Psoas muscle (tissue), 8 donors: ENCODE measurements around the gene GLRA1. TPM values are rescaled to one million over a fixed set of nuclear protein-coding genes. Genes with fewer than 3 reads are reported as not detected.
"Not testable (repeated sequence)": the region's sequence is repeated elsewhere in the genome, so short reads cannot be mapped to it uniquely, and the experiment has no call there.

Source experiments
- ATAC-seq, 4 donors: fragments of 200-7000 bp; cut with Tn5 transposase; one replicate each; pipeline ENCODE4 v1.9.1; 2020; ENCODE audit warnings: moderate library complexity in 3 of 4, mild to moderate bottlenecking in 2 of 4
- DNase-seq, 2 donors: peaks; one replicate each; pipeline ENCODE4 v3.0.0-alpha.2; 2020
- H3K27ac ChIP-seq: fragments of 200-600 bp; one replicate; pipeline ENCODE4 v1.8.0; 2022
- H3K27me3 ChIP-seq, 3 donors: fragments of 200-600 bp in 1 of 3; one replicate each; pipeline versions ENCODE4 v1.6.1 to v1.8.0; 2013 to 2022; ENCODE audit warnings: low read length in 2 of 3, mild to moderate bottlenecking in 2 of 3, moderate library complexity in 1 of 3; ENCODE audit not compliant: insufficient read depth in 3 of 3
- H3K36me3 ChIP-seq, 2 donors: fragments of 200-600 bp in 1 of 2; one replicate each; pipeline versions ENCODE4 v1.6.1 to v1.8.0; 2013 to 2022; ENCODE audit warnings: low read depth in 1 of 2, mild to moderate bottlenecking in 1 of 2, moderate library complexity in 1 of 2; ENCODE audit not compliant: insufficient read depth in 1 of 2
- H3K4me1 ChIP-seq: fragments of 200-600 bp; one replicate; pipeline ENCODE4 v1.8.0; 2022
- H3K4me3 ChIP-seq: fragments of 200-600 bp; one replicate; pipeline ENCODE4 v1.8.0; 2022; ENCODE audit warnings: mild to moderate bottlenecking
- H3K9me3 ChIP-seq: fragments of 200-600 bp; one replicate; pipeline ENCODE4 v1.8.0; 2022
- WGBS, 3 donors: extraction: QIAGEN DNeasy Blood & Tissue Kit; methylation state at CpG; one replicate each; pipeline versions ENCODE4 v1.1.6 to v1.1.7; 2013; 5-methylcytosine and 5-hydroxymethylcytosine counted together
- intact Hi-C, 2 donors: fragments of 100-400 bp; cut with DNase I; formaldehyde crosslinking; loops; one replicate each; pipeline versions ENCODE4 v1.11.0 to v1.14.2; 2022
- polyA plus RNA-seq, 3 donors: library from polyadenylated mRNA; stranded (reverse); fragments of 200-250 nt; gene quantifications; one replicate each; pipeline ENCODE4 v1.2.3, GENCODE V29; 2013
- total RNA-seq, 4 donors: library from RNA; stranded (reverse); fragmentation: NEBNext Ultra II Directional in 2 of 4; extraction: Animal tissue kit (Norgen Biotek cat#: 25700) in 2 of 4; gene quantifications; one replicate each; pipeline versions ENCODE4 v1.2.1 to v1.2.4, GENCODE V29; 2021 to 2023
- TF ChIP-seq, protein P1 (sequence below): fragments of 200-600 bp; IDR thresholded peaks from one replicate; pipeline ENCODE4 v1.8.0; 2022; ENCODE audit warnings: antibody characterized with exemption
- donor health status: healthy with polysubstance abuse.
- donor health status: DM: no; HTN: no; CAD: no; lungs with moderate emphysema.
- donor health status: Bipolar disorder and iron deficiency.
- donor health status: healthy.
- donor health status: DM: yes; HTN: yes; CAD: no.
- donor health status: DM: no; HTN: no; CAD: no.
- donor health status: DM: no; HTN: no; CAD: no.
- donor health status: DM: yes; HTN: yes; CAD: no.

GLRA1 gene
- total and polyA plus RNA-seq, 7 donors = not detected

DNA sequence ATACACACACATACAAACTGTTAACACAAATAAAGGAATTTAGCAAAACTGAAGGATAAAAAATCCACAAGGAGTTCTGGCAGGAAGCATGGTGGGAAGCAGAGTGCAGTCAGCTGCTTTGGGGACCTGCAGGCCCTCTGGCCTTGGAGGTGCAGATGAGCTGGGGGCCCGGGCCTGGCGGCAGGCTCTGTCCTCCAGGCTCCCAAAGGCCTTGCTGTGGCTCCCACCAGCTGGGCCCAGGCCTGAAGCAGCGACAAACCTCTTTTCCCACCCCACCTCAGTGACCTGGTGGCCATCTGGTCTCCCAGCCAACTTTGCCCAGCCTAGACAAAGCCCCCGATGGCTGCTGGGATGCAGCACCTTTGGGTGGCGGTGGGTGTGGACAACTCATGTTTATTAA is 67.8 kb downstream of the GLRA1 start:
- Histone ChIP-seq H3K4me1 (no peaks in the 10 kb centered on the region), H3K9me3 (no peaks in the 10 kb centered on the region), H3K27me3 (no peaks in the 10 kb centered on the region), H3K36me3 (peaks cover 0 to 3% of the 10 kb centered on the region in 2 donors), H3K27ac (no peak overlapping the region), H3K4me3 (no peak overlapping the region)
- DNase-seq (no peak), ATAC-seq (no peak)
- intact Hi-C loops = no loop called here
- 74 to 87% (median 76%) methylated on average over 5 of the region's 5 CpGs for WGBS, 3 donors
- TF ChIP-seq, protein P1, sequence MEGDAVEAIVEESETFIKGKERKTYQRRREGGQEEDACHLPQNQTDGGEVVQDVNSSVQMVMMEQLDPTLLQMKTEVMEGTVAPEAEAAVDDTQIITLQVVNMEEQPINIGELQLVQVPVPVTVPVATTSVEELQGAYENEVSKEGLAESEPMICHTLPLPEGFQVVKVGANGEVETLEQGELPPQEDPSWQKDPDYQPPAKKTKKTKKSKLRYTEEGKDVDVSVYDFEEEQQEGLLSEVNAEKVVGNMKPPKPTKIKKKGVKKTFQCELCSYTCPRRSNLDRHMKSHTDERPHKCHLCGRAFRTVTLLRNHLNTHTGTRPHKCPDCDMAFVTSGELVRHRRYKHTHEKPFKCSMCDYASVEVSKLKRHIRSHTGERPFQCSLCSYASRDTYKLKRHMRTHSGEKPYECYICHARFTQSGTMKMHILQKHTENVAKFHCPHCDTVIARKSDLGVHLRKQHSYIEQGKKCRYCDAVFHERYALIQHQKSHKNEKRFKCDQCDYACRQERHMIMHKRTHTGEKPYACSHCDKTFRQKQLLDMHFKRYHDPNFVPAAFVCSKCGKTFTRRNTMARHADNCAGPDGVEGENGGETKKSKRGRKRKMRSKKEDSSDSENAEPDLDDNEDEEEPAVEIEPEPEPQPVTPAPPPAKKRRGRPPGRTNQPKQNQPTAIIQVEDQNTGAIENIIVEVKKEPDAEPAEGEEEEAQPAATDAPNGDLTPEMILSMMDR = no peak

DNA sequence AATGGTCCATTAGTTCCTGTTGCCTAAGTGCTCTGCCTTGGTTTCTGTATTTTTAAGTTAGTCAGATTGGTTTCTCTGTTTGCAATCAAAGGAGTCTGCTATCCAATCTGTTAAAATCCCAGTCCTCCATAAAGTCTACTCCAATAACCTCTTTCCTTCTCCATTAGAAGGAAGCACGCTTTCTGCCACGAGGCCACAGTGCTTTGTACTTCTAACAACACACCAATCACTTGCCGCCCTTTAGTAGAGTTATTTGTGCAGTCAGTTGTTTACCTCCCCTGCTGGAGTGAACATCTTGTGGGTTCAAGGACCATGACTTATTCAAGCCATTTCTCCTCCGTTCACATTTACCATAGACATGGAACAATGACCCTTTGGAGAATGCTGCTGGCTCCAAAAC is 69.0 kb downstream of the GLRA1 start:
- H3K36me3 ChIP-seq = peaks cover 0 to 3% of the 10 kb centered on the region in 2 donors
- no peak overlapping the region for H3K27ac ChIP-seq
- H3K27me3 ChIP-seq = no peaks in the 10 kb centered on the region
- DNase-seq (no peak), ATAC-seq (no peak)
- intact Hi-C loops = no loop called here
- H3K9me3 ChIP-seq = no peaks in the 10 kb centered on the region
- 83 to 93% (median 89%) methylated on average over 4 of the region's 4 CpGs for WGBS, 3 donors
- H3K4me1 ChIP-seq = no peaks in the 10 kb centered on the region
- H3K4me3 ChIP-seq = no peak overlapping the region
- TF ChIP-seq, protein P1 = no peak

DNA sequence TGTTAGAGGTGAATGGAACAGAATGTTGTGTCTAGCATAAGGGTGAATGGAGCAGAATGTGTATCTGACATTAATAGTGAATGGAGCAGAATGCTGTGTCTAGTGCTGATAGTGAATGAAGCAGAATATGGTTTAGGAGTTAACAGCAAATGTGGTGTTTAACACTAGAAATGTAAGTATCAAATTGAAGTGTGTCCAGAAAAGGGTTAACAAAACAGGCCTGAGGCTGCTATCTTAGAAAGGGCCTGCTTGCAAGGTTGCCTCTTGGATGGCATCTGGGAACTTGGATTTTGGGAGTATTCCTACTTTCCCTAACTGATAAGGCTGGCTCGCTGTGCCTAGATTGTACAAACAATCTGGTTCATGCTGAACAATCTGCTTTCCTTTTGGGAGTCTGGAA is 76.8 kb downstream of the GLRA1 start:
- intact Hi-C loops = no loop called here
- Histone ChIP-seq H3K27ac (no peak overlapping the region), H3K27me3 (no peaks in the 10 kb centered on the region), H3K4me1 (no peaks in the 10 kb centered on the region), H3K36me3 (no peaks in the 10 kb centered on the region), H3K4me3 (no peak overlapping the region), H3K9me3 (no peaks in the 10 kb centered on the region)
- no peak for ATAC-seq
- DNase-seq = no peak
- WGBS, 3 donors = 81 to 83% (median 82%) methylated on average over 1 of the region's 1 CpG
- TF ChIP-seq, protein P1 = no peak

DNA sequence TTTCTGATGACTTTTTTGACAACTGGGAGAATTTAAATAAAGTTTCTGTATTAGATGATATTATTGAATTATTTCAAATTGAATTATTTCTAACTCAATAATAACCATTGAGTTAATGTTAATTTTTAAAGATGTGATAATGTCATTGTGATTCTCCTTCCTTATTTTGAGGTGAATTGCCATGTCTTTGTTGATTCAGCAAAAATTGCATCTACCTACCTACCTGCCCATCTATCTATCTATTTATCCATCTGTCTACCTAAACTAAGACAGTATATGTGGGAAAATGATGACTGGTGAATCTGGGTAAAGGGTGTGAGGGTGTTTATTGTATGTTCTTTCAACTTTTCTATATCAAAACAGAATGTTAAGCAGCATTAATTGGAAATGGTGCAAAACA is 77.9 kb downstream of the GLRA1 start:
- H3K4me3 ChIP-seq = no peak overlapping the region

DNA sequence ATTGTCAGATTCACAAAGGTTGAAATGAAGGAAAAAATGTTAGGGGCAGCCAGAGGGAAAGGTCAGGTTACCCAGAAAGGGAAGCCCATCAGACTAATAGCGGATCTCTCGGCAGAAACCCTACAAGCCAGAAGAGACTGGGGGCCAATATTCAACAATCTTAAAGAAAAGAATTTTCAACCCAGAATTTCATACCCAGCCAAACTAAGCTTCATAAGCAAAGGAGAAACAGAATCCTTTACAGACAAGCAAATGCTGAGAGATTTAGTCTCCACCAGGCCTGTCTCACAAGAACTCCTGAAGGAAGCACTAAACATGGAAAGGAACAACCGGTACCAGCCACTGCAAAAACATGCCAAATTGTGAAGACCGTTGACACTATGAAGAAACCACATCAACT is 91.8 kb downstream of the GLRA1 start:
- WGBS, 3 donors = 96 to 100% (median 96%) methylated on average over 4 of the region's 4 CpGs

More for the DNA sequence above, 77.9 kb downstream of the GLRA1 start:
- TF ChIP-seq, protein P1 = no peak
- Histone ChIP-seq H3K27me3 (no peaks in the 10 kb centered on the region), H3K36me3 (no peaks in the 10 kb centered on the region), H3K4me1 (no peaks in the 10 kb centered on the region), H3K27ac (no peak overlapping the region), H3K9me3 (no peaks in the 10 kb centered on the region)
- no peak for ATAC-seq
- intact Hi-C loops = no loop called here
- DNase-seq = no peak

More for the DNA sequence above, 91.8 kb downstream of the GLRA1 start:
- H3K4me1 ChIP-seq, ATAC-seq, intact Hi-C loops, H3K27ac ChIP-seq, H3K27me3 ChIP-seq, H3K36me3 ChIP-seq, DNase-seq, H3K4me3 ChIP-seq: not testable (repeated sequence)
- peaks cover 34% of the 10 kb centered on the region for H3K9me3 ChIP-seq
